ENCODE results near the gene ST3GAL3.

GRCh38 chr1:43805340-43805739 lies 98.0 kb downstream of the ST3GAL3 start:
- TF ChIP-seq CTCF (IDR thresholded peaks at IDR 0.05) = no peak
- no peak for TF ChIP-seq POLR2A (IDR thresholded peaks at IDR 0.05)
